Stimulated activated CD4-positive, alpha-beta T cell treated with anti-CD3 and anti-CD28 coated beads, Interleukin-2, amount 100 ng/mL, for 24 hours (primary cell): ENCODE results near the gene BCOR.

Experiments used
- DNase-seq, 2 donors: peaks; one replicate each; pipeline ENCODE4 v3.0.0-alpha.2; 2020

The BCOR gene

DNA sequence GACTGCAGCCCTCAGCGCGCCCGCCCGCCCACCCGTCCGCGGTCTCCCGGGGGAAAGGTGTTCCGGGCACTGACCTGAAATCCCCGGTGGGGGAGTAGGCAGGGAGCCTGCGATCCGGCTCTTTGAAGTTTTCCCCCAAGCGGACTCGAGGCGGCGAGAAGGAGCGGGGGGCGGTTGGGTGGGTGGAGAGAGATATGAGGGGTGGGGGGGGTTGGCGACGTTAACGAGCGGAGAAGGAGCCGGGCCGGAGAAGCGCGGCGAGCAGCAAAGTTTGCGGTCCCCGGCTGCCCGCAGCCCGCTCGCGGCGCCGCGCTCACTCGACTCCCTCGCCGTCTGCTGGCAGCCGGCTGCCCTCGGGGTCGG lies 636 bp downstream of the BCOR start:
- DNase-seq, result peak; percentile 35 to 38

DNA sequence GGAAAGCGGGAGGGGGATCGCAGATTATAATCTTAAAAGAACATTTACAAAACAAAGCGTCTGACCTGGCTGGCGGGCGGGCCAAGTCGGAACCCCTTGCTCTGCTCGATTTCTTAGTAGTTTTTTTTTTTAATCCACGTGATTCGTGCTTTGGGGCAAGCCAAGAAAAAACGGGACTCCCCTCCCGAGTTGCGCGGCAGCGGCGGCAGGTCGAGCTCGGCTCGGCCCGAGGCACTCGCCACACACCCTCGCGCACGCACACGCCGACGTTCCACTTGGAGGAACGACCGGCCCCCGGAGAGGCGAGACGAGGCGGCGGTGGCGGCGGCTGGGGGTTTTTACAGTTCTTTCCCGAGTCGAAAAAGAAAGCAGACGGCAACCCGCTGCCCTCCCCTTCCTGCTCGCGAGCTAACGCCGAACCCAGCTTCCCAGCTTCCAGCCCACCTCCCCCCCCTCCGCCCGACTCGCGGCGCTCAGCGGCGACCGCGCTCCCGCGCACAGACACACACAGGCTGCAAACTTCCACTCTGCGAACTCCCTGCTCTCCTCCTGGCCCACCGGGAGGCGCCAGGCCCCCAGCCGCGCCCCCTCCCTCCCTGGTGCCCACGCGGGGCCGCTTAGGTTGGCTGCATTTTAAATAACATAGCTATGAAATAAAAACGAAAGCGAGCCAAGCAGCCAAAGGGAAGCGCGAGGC lies 1.2 kb downstream of the BCOR start:
- peak; percentile 67 to 70 for DNase-seq

DNA sequence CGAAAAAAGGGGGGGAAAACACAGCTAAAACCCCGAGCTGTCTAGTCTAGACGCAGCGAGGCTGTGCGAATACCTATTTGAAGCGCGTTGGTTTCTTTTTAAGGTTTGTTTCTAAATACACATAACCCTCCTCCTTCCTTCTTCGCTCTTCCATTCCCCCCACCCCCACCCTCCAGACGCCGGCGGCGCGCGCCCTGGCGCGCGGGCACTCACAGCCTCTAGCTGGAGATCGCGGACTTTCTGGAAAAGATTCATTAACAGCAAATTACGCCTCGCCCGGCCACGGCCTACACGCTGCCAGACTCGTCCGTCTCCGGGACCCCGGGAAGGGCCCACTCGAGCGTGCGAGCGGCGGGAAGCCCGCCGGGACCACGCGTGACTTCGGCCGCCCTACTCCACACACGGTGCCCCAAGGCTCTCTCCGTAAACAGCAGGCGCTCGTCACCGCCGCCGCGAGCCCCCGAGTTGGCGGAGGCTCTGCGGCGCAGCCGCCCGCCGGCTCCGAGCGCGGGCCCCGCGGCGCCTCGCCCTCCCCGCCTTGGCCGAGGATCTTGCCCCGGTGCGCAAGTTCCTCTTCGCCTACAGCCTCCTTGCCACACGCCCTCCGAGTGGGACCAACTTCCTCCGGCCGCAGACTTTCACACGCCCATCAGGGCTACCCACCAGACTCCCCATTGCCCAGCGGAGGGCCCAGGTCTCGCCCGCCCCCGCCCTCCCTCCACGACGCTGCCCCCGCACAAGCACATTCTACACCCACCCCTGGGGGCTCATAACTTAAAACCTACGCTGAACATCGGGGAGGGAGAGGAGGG lies 2.0 kb downstream of the BCOR start:
- peak in 1 of 2 donors; percentile 29 for DNase-seq

DNA sequence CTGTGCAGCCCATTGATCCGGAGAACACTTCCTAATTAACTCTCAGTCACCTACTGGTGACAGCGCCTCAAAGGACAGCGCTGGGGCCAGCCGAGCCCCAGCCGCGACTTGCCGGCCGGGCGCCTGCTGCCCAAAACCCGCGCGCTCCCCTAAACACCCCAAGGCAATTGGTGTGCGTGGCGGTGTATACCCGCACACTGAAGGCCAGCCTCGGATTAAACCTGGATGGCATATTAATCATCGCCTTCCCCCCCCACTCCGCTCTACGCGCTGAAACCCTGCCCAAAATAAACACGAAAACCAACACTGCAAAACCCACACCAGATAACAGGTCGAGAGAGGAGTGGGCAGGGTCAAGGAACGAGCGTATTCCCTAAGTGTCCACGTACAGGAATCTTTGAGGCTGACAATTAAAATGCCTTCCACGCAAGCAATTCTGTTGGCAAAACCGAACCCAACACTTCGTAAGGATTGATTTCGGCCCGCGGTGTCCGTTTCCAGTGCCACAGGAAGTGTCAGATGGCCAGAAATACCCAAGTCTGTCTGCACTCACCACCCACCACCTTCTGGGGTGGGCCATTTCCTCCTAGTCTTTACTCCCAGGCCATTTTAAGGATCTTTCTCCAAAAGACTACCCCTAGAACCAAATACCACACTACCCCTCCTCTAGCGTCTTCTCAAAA lies 2.7 kb downstream of the BCOR start:
- no peak for DNase-seq

DNA sequence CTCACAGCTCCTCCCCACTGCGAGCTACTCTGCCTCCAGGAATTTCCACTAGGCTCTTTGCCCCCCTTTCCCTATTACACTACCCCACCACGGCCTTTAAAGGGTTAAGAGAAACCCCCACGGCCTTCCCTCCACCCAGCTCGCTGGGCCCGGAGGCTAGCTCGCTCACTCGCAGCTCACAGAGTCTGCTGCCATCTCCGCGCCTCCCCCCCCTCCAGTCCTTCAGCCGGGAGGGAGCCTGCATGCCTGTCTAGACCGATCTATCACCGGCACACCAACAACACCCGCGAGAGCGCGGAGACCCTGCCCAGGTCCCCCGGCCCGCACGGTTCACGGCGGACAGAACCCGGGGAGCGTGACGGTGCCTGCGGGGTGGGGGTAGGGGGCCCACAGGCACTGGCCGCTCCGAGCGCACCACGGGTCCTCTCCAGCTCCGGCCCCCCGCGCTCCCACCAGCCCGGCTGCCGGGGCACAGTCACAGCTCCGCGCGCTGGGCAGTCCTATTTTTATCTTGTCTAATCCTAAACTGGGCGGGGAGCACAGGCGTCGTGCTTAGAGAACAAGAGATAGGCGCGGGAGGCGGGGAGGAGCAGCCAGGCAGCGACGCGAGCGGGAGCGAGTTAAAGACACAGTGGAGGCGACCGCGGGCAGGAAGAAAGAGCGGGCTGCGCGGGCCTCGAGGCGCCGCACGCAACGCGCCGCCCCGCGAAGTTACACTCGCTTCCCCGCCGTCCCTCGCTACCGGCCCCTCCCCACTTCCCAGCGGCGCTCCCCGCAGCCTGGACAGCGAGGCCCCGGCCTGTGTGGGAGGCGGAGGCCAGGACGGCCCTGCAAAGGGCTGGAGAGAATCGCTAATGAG lies 3.5 kb downstream of the BCOR start:
- peak; percentile 39 to 42 for DNase-seq

DNA sequence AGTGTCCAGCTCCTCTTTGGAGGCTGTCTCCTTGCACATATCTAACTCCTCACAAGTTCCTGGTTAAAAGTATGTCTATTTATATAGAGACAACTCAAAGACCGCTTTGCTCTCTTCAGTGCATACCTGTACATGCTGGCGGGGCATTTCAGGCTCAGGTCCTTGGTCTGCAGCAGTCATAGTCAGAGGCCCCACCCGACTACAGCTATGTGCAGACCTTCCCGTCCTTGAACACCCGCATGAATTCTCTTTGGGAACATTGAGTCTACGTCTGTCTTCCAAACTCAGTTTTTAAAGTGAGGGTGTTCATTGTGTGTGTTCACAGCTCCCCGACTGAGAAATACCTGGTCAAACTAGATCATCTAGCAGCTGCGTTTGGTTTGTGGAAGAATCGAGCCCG lies 4.2 kb downstream of the BCOR start:
- no peak for DNase-seq

DNA sequence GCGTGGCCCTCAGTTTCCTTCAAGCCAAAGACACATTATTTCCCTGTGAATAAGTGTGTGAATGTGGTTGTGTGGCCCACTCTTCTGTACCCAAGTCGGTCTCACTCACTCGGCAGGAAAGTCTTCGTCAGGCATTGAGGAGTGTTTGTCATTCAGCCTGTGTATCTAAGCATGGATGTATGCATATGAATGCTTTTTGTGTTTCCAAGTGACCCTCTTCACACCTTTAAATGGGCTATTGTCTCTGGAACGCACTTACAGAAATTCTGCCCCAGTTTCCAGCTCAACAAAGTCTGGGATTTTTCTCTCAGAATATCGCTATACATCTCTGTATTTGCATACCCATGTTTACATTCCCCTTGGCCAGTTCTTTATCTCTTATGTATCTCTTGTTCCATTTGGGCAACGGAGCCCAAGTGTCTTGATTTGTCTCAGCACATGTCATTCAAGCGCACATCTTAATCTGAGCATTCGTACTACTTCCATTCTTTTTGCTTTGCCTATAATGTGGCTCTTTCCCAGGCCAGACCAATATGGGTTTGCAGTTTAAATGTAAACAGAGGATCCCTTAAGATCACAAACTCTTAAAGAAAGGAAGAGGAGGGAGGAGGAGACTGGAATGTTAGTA lies 4.8 kb downstream of the BCOR start:
- no peak for DNase-seq

DNA sequence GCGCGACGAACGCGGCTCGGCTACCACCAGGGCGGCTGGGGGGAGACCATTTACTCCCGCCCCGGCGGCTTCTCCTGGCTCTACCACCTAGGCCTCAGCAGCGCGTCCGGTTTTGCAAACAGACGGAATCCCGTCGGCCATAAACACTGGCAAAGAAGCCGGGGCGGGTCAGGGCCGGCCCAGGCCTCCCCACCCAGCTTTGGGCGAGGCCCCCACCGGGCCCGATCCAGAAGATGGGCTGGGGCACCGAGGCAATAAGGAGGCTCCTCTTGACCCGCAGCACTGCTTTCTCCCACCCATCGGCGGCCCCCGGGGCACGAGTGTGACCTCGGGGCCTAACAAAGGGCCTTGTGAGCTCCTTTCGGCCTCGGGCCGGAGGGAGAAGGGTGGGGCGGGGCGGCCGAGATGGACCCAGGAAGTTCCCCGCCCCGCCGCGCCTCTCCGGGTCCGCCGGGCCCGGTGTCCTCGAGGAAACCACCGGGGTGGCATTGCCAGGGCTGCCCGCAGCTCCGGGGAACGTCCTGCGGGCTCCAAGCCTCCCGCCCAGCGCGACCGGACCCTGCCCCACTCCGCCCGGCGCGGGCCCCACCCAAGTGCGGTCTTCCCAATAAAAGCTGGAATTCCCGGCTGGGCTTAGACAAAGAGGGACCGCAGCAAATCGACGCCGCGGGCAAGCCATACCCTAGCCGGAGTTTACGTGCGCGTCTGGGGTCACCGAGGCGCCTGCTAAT lies 5.9 kb downstream of the BCOR start:
- no peak for DNase-seq

DNA sequence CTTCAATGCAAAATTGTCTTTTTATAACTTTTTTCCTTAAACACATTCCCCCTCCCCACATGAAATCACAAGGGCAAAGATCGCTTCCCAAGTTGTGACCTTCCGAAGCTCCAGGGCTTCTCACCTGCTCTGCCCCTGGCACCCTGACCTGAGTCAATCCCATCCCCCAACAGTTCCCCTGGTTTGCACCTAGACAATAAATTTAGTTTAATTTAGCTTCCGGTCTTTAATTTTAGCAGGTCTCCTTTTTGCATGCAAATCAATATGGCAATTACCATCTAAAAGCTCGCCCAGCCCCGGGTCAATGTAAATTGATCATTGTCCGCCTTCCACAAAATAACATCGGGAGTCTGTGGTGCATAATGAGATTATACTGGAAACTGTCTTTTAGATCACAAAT lies 6.8 kb downstream of the BCOR start:
- no peak for DNase-seq

DNA sequence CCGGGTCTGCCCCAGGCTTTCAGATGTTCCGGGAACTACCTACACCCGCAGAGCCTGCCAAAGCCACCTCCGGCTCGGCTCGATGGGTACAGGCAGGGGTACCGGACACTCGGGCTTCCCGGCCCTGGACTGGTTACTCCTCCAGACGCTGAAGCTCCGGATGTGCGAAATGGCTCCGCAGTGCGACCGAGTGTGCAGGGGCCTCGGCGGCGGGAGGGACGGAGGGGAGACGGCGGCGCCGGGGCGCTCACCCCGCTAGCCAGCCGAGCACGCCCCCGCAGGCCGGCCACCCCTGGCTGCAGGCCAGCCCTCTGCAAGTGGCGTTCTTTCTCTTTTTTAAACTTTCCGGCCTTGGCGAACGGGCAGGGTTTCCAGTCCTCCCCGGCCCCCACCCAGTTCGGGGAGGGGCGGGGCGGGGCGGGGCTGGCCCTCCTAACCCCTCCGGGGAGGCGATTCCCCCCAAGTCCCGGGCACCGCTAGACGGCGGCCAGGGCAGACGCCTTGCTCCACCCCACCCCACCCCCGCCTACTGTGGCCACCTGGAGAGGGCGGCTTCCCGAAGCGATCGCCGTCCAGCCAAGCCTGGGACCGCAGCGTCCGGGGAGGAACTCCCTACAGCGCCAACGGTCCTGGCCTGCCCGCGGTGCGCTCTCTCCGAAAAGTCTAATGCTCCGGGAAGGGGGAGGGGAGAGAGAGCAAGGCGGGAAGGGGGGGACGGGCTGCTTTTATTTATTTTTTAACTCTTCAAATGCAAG lies 7.5 kb downstream of the BCOR start:
- no peak for DNase-seq

DNA sequence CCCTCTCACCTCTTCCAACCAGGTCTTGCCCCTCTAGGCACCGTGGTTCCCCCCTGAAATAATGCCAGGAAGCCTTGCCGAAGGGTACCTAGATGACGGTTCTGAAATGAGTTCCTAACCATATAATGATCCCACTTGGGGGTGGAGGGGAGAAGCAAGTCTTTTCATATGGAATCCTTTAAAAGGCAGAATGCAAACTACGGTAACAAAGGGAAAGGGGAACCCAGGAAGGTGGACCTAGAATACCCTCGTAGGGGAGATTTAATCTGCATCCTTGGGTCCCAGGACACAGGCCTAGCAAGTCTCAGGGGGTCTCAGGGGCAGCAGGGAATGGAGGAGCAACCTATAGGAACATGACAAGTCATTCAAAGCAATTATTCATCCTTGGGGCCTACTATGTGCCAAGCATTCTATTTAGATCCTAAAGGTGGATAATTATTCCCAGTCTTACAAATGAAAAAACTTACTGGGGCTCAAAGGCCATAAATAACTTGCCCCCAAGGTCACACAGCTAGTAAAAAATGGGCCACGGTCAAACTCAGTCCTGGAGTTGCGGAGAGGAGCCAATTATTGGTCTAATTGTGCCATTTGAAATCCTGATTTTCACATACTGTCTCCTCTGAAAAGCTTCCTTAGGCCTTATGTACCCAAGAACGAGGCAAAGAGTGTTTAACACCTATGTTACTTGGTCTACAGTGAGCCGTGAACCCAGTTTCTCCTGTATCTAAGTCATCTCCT lies 8.8 kb downstream of the BCOR start:
- DNase-seq, result no peak

DNA sequence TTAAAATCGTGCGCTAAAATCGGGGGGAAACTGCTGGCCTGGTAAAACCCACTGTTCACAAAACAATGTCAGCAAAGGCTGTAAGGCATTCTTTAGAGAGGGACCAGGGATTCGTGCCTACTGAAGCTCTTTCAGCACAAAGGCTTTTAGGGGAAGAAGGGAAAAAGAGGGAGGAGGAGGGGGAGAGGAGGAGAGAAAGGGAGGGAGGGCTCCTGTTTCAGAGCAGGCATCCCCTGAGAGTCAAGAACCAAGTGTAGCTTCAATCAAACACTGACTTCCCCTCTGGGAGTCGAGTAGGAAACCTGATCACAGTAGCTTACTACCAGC lies 9.5 kb downstream of the BCOR start:
- DNase-seq, result no peak

DNA sequence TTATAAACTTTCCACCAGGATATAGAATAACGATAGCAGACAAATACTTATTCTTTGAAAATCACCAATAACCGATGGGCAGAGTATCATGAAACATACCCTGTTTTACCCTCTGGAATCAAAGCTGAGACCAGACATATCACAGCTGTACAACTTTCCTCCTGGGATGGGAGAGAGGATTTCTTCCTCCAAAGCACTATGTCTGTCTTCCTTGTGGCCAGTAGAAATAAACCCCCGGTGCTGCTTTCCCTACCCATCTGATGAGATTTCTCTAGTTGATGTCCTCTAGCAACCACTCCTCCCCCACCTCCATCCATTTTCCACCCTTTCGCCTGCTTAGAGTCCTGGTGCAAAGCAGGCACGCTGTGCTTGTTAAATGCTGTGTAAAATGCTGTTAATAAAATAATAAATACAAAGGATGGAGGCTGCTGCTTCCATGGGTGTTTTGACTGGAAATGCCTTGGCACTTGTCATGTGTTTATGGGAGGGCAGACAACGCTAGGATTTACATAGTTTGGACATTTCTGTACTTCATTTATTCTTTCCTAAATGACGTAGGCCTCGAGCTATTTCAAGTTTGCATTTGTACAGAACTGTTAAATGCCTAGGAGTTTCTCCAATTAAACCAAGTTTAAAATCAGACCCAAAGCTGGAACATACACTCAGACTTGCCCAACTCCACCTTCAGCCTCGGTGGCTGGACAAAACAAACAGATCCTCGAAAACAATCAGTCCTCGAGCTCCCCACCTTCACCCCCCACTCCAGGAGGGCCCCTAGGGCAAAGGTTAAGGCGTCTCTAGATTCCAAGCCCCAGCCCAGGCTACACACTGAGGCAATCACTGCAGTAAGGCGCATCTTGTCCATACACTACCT lies 10.1 kb downstream of the BCOR start:
- DNase-seq, result no peak

DNA sequence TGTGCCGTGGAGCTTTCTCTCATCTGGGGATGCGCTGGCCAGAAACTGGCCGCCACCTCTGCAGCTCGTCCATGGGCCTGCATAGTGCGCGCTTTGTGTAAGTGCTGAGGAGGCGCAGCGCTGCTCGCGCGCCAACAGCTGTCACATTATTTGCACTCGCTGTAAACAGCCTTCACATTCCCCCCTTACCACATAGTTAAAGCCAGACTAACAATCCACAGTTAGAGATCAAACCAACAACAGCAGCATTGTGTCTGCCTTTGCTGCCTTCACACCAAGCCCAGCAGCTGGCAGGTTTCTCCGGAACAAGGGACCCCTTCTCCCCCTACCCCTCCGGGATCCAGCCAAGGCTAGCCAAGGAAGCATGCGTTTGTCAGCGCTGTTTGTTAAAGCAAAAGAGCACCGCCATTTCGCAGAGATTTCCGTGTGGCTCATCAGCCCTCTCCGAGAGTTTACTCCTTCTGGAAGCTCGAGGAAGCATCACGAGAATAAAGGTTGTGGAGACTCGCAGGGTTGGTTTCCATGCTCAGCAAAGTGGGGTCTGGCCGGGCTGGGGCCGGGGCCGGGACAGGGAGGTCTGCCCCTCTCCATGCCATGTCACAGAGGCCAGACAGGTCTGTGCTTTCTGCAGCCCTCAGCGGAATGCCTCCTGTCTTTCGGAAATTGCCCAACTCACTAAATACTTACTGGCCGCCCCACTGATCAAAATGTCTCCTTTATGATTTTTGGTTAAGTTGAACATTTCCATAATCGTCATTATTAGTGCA lies 11.0 kb downstream of the BCOR start:
- DNase-seq, result no peak

DNA sequence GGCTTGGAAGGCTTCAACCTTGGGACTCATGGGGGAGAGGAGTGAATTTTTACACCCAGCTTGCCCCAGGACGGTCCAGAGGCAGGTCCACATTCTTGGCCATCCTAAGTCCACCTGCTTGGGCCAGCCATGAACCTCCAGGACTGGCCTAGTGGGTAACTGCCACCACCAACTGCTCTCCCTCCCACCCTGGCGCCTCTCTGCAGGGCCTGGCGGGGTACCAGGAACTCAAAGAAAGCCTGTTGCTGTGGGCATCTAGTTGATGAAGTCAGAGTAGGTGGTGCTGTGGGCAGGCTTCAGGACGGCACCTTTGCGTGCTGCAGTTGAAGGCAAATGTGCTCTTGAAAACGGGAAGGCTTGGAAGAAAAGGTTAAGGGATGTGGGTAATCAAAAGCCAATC lies 12.0 kb downstream of the BCOR start:
- DNase-seq, result no peak

DNA sequence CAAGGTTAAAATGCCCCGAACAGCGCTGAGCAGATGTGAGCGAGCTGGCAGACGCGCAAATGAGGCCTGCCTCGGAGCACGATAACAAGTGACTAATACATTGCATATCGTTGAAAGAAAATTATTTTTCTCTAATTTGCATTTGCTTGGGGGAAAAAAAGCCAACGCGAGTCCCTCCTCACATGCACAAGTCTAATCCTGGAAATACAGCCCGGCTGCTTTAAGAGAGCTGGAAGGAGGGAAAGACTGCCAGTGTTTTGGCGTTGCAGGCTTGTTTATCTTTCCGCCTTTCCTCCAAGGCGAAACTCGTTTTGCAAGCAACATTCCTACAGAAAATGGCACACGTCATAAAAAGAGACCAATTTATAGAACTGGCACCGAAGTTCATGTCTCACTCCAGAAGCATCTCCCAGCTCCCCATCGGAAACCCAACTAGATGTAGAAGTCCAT lies 12.6 kb downstream of the BCOR start:
- DNase-seq, result no peak

DNA sequence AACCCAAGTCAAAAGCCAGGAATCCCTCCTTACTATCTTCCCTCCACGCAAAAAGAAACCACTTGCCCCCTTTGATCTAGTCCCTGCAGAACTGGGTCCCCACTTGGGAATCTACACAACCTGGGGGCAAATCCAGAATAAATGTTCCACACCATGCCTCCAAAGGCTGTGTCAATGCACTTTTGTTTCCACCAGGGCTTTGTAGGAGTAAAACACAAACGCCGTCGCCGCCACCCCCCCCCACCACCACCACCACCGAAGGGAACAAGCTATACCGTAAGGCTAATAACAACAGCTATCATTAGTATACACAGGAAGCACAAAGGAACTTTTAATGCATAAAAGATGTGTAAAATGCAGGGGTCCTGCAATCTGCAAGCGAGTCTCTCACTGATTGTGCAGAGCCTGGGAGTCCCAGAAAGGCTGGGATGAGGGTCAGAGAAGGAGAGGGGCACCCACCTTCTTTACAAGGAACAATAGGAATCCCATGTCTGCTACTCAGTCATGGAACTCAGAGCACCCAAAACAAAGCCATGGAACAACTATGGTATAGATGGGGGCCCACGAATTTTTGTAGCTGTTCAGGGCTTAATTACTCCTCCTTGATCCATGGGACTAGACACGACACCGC lies 13.2 kb downstream of the BCOR start:
- DNase-seq, result no peak

DNA sequence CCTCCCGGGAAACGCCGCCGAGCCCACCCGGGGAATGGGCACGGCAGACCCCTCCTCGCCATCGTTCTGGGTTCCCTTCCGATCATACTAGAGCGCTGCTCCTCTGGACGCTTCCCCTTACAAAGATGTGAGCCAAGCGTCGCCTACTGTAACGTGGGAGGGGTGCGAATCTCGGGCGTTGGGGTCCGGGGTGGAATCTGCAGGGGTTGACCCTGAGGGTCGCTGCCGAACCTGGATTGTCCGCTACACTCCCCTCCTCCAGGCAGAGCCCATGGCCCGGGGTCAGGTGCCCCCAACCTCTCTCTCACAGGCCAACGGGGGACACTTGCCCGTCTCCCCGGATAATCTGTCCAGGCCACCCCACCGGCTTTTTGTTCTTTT lies 13.8 kb downstream of the BCOR start:
- DNase-seq, result no peak
